BE2C (cell line): ENCODE data around the gene TMEM203.

ENCODE experiments used
- DNase-seq: peaks from one replicate; pipeline ENCODE4 v3.0.0-alpha.2; 2020
- H3K27me3 ChIP-seq: fragments of 250-450 bp; sonication (Bioruptor Pico); 2 replicates; pipeline ENCODE4 v1.5.1; 2020; ENCODE audit warnings: mild to moderate bottlenecking
- H3K36me3 ChIP-seq: fragments of 250-450 bp; sonication (Bioruptor Pico); 2 replicates; pipeline ENCODE4 v1.5.1; 2020; ENCODE audit warnings: mild to moderate bottlenecking
- H3K4me1 ChIP-seq: fragments of 250-450 bp; sonication (Bioruptor Pico); 2 replicates; pipeline ENCODE4 v1.5.1; 2020
- H3K4me3 ChIP-seq: 2 replicates; pipeline ENCODE4 v1.5.1; 2011; ENCODE audit warnings: low read depth, low read length
- H3K9me3 ChIP-seq: fragments of 250-450 bp; sonication (Bioruptor Pico); 2 replicates; pipeline ENCODE4 v1.5.1; 2020
- TF ChIP-seq, protein P1 (sequence below): IDR thresholded peaks from 2 replicates; pipeline ENCODE4 v1.5.1; 2012; ENCODE audit warnings: mild to moderate bottlenecking, low read depth, low read length

TMEM203 gene

GRCh38 chr9:137171149-137171900 lies 34.1 kb downstream of the TMEM203 start:
- DNase-seq: no peak
- H3K36me3 ChIP-seq: no peaks in the 10 kb centered on the region
- peaks cover 48% of the 10 kb centered on the region for H3K27me3 ChIP-seq
- no peak overlapping the region for H3K4me3 ChIP-seq
- TF ChIP-seq, protein P1, sequence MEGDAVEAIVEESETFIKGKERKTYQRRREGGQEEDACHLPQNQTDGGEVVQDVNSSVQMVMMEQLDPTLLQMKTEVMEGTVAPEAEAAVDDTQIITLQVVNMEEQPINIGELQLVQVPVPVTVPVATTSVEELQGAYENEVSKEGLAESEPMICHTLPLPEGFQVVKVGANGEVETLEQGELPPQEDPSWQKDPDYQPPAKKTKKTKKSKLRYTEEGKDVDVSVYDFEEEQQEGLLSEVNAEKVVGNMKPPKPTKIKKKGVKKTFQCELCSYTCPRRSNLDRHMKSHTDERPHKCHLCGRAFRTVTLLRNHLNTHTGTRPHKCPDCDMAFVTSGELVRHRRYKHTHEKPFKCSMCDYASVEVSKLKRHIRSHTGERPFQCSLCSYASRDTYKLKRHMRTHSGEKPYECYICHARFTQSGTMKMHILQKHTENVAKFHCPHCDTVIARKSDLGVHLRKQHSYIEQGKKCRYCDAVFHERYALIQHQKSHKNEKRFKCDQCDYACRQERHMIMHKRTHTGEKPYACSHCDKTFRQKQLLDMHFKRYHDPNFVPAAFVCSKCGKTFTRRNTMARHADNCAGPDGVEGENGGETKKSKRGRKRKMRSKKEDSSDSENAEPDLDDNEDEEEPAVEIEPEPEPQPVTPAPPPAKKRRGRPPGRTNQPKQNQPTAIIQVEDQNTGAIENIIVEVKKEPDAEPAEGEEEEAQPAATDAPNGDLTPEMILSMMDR: no peak
- H3K4me1 ChIP-seq: peaks cover 6% of the 10 kb centered on the region
- H3K9me3 ChIP-seq: no peaks in the 10 kb centered on the region

- peaks cover 6% of the 10 kb centered on the region for H3K4me1 ChIP-seq
- no peaks in the 10 kb centered on the region for H3K9me3 ChIP-seq
- no peak for DNase-seq
- no peaks in the 10 kb centered on the region for H3K36me3 ChIP-seq
- TF ChIP-seq, protein P1: no peak
- H3K27me3 ChIP-seq: peaks cover 55% of the 10 kb centered on the region
- no peak overlapping the region for H3K4me3 ChIP-seq
Observed at GRCh38 chr9:137170486-137171148, 34.8 kb downstream of the TMEM203 start.

DNA sequence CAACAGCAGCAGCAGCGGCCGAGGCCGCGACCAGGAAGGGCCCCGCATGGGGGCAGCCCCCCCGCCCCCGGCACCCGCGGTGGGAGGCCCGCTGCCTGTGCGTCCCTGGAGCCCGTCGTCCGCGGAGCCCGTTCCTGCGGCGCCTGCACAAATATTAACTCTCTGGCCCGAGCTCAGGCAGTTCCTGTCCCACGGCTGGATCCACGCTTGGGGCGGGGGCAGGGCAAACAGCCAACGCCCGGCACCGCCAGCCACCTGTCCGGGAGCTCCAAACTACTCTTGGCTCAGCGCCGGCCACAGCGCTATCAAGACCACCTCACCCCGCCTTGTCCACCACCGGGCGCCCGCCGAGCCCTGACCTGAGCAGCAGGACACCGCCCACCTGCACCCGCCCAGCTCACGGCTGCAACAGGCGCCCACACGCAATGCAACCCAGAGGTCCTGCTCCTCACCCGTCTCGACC lies 35.5 kb downstream of the TMEM203 start, which contains the start of gene LRRC26:
Gene LRRC26 (minus strand): TSS at position 156 of the 463 bp plus-strand sequence. CDS start 108 bp downstream, at position 48.
- Histone ChIP-seq H3K9me3 (no peaks in the 10 kb centered on the region), H3K4me3 (peak within 1 kb of the TSS; percentile 44), H3K27me3 (peaks cover 58% of the 10 kb centered on the region), H3K36me3 (no peaks in the 10 kb centered on the region), H3K4me1 (peaks cover 6% of the 10 kb centered on the region)
- no peak for DNase-seq
- TF ChIP-seq, protein P1: no peak

DNA sequence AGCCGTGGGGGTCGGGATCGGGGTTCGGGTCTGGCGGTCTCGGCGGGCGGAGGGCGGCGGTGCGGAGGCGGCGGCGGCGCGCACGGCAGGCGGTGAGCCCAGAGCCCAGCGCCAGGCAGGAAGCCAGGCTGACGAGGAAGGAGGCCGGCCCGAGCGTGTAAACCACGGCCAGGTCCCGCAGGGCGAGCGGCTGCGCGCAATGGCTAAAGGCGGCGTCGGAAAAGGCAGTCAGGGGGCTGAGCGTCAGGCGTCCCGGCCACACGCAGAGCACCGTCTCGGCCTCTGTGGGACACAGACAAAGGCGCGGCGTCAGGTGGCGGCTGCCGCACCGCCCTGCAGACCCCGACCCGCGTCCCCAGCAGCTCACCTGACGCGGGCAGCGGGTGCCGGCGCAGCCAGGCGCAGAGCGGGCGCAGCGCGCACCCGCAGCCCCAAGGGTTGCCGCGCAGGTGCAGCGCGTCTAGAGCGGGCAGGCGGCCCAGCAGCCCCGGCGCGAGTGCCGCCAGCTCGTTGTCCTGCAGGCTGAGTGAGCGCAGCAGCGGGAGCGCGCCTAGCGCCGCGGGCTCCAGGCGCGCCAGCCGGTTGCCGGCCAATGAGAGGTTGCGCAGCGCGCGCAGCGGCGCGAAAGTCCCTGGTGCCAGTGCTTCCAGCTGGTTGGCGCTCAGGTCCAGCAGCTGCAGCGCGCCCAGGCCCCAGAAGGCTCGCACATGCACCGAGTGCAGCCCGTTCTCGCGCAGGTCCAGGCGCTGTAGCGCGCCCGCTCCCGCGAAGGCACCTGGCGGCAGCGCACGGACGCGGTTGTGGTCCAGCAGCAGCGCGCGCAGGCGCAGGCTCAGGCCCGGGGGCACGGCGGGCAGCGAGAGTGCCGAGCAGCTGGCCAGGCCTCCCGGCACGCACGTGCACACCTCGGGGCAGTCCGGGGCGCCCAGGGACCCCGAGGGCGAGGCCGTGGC lies 36.3 kb downstream of the TMEM203 start:
- Histone ChIP-seq H3K9me3 (no peaks in the 10 kb centered on the region), H3K27me3 (peaks cover 63% of the 10 kb centered on the region), H3K4me3 (peak overlapping the region; percentile 44), H3K36me3 (no peaks in the 10 kb centered on the region), H3K4me1 (peaks cover 6% of the 10 kb centered on the region)
- DNase-seq: peak; percentile 80
- TF ChIP-seq, protein P1: no peak

GRCh38 chr9:137168573-137168903 lies 36.9 kb downstream of the TMEM203 start:
- Histone ChIP-seq H3K4me1 (peaks cover 4% of the 10 kb centered on the region), H3K36me3 (no peaks in the 10 kb centered on the region), H3K9me3 (no peaks in the 10 kb centered on the region), H3K27me3 (peaks cover 63% of the 10 kb centered on the region), H3K4me3 (peak overlapping the region; percentile 24; the same call in 1 of the 2 replicates)
- DNase-seq: no peak
- TF ChIP-seq, protein P1: no peak
